GM19023 (cell line): Measurements from ENCODE around the gene CYP2C8.
"Not testable (repeated sequence)": the region's sequence is repeated elsewhere in the genome, so short reads cannot be mapped to it uniquely, and the experiment has no call there.

Source experiments
- ATAC-seq: cut with Tn5 transposase; IDR thresholded peaks from one replicate; pipeline ENCODE4 v1.9.1; 2021; ENCODE audit warnings: mild to moderate bottlenecking, moderate library complexity; ENCODE audit not compliant: unreplicated experiment

CYP2C8 gene

DNA sequence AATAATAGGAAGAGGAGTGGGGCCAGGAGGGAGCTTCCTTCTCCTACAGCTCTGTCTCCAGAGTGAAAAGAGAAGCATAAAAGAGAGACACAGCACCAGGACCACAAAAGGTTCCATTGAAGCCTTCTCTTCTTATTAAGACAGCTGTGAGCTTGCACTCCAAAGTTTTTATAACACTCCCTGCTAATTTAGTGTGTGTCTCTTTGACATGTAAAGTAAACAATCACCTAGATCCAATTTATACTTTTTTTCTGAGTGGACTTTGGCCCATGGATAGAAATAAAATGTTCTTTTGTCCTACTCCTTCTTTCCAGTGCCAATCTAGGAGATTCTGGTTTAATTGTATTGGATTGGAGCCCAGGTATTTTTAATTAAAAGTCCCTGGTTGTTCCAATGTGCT, at the start of gene CYP2C8:
TSS of gene CYP2C8 (minus strand) at position 212 of the 400 bp plus-strand sequence. CDS start at position 117, 95 bp downstream.
- no peak for ATAC-seq

DNA sequence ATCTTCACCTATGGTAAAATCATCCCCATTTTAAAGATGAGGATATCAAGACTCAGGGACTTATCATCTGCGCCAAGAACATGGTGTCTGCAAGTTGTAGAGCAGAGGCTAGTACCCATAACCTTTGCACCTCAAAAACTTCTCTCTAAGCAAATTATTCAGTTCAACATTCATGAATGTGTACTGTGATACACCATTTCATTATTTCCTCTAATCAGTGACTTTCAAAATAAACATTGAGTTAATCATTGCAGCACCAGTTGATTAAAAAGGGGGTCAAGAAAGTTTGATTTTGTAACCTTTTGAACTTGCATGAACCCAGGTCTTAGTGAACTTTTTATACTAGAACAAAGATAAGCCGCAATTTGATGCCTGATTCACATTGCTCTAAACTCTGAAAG, 47.6 kb upstream of the CYP2C8 start:
- ATAC-seq: no peak

DNA sequence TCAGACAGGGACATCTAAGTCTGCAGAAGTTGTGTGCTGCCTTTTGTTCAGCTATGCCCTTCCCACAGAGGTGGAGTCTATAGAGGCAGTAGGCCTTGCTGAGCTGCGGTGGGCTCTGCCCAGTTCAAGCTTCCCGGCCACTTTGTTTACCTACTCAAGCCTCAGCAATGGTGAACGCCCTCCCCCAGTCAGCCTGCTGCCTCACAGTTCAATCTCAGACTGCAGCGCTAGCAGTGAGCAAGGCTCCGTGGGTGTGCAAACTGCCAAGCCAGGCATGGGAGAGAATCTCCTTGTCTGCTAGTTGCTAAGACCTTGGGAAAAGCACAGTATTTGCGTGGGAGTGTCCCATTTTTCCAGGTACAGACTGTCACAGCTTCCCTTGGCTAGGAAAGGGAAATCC, 41.5 kb upstream of the CYP2C8 start:
- not testable (repeated sequence) for ATAC-seq

DNA sequence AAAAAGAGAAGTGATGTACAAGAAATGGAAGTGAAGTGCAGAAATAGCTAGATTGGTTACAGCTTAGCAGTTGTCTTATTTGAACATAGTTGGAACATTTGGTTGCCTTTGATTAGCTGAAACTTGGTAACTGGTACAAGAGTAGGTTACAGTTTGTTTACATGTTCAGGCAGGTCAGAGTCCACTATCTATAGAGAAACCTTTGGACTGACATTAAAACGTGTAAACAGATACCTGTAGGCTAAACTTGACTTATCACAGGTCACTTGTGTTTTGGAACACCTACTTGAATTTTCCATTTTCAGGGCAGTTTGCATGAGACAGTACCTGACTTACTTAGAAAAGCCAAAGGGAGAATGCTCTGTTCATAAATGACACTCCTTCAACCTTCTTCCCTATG, 28.5 kb upstream of the CYP2C8 start:
- ATAC-seq: no peak

DNA sequence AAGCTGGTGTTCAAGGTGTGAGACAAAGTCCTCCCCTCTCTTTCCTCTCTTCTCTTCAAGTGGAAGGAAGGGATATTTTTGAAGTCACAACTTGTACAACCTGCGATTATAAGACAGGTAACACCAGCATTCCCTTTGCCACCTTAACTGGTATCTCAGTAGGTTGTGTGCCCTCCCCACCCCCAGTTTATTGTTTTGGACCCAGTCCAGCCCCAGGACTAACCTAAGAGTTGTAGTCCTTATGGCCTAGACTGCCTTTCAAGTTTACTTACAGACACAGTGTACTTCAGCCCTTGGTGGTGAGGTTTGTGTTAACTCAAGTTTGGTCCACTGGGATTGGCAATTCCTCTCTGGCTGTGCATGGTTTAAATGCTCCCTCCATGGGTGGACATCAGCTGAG, 26.8 kb upstream of the CYP2C8 start:
- no peak for ATAC-seq

DNA sequence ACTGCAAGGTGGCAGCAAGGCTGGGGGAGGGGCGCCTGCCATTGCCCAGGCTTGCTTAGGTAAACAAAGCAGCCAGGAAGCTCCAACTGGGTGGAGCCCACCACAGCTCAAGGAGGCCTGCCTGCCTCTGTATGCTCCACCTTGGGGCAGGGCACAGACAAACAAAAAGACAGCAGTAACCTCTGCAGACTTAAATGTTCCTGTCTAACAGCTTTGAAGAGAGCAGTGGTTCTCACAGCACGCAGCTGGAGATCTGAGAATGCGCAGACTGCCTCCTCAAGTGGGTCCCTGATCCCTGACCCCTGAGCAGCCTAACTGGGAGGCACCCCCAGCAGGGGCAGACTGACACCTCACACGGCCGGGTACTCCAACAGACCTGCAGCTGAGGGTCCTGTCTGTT, 10.3 kb upstream of the CYP2C8 start:
- ATAC-seq: not testable (repeated sequence)

DNA sequence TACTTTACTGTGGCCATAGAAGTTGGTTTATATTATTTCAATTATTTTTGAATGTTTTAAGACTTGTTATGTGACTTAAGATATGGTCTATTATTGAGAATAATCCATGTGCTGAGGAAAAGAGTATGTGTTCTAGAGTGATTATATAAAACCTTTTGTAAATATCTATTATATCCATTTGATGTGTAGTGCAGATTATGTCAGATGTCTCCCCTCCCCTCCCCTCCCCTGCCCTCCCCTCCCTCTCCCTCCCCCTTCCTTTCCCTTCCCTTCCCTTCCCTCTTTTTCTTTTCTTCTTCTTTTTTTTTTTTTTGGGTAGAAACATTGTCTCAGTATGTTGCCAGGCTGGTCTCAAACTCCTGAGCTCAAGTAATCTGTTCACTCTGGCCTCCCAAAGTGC, 8.3 kb upstream of the CYP2C8 start:
- ATAC-seq: no peak

DNA sequence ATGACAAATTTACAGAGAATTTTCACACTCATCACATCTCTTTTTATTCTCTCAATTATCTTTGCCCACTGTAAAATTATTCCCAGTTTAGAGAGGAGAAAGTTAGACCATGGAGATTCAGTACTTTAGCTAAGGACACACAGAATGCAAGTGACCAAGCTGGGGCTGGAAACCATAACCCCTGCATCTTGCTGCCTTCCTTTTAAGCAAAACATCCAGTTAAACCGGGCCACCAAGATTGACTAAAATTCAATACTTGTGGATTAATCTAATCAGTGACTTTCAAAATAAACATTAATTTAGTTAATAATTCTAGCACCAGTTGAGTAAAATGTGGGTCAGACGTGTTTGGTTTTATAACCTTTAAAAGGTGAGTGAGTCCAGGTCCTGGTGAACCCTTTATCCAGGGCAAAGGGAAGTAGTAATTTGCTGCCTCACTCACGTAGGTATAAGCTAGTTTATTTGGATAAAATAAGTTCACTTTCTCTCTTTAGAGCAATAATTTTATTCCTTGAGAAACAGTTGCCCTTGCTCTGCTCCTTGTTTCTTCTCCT, 1.9 kb upstream of the CYP2C8 start:
- ATAC-seq: no peak

DNA sequence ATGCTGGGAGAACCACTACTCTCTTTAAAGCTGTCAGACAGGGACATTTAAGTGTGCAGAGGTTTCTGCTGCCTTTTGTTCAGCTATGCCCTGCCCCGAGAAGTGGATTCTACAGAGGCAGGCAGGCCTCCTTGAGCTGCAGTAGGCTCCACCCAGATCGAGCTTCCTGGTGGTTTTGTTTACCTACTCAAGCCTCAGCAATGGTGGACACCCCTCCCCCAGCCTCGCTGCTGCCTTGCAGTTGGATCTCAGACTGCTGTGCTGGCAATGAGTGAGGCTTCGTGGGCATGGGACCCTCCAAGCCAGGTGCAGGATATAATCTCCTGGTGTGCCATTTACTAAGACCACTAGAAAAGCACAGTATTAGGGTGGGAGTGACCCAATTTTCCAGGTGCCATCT, 5.2 kb downstream of the CYP2C8 start:
- ATAC-seq: not testable (repeated sequence)

DNA sequence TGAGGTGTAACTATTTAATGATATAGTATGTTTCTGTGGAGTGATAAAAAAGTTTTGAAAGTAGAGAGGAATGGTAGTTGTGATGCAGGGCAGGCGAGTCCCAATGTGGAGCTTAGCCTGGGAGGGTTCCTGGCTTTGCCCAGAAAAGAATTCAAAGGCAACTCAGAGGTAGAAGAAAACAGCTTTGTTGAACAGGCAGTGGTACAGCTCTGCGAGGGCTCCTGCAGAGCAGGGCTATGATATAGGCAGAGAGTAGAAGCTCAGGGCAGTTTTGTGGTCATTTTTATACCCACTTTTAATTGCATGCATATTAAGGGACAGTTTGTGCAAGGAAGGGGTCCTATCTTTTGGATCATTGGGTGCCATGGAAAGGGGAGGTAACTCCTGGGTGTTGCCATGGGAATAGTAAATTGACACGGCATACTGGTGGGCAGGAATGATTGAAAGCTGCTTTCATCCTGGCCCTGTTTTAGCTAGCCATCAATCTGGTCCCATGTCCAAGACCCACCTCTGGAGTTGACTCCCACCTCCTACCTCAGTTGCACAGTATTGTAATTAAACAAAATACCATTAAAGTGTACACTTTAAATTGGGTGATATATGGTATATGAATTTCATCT, 12.4 kb downstream of the CYP2C8 start:
- ATAC-seq: no peak

DNA sequence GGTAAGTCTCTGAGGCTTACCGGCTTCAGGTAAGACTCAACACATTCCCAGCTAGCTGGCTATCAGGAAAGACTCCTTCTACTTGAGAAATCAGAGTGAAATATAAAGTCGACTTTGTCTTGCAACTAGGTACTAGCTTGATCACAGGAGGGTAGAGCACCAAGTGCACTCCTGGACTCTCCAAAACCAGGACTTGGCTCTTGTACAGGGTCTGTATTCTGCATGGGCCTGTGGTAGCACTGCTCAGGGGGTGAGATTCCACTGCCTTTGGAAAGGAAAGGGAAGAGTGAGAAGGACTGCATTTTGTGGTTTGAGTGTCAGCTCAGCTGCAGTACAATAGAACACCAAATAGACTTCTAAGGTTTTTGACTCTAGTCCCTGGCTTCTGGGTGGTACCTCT, 19.4 kb downstream of the CYP2C8 start:
- ATAC-seq: no peak

DNA sequence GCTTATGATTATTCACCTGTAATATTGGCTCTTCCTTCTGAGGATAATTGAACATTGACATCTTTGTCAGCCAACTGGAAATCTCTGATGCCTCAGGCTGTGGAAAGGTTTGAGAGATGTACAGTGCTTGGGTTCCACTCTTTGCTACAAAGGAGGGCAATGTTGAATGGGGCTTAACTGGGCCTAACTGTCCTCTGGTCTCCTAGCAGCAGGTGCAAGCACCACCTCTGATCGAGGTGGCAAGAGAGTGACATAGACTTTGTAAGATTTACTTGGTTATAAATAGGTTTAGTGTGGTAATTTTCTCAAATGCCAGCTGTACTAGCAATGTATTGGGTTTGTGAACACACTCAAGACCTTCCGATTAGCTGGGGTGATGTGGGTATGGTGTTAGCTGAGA, 21.1 kb downstream of the CYP2C8 start:
- no peak for ATAC-seq

DNA sequence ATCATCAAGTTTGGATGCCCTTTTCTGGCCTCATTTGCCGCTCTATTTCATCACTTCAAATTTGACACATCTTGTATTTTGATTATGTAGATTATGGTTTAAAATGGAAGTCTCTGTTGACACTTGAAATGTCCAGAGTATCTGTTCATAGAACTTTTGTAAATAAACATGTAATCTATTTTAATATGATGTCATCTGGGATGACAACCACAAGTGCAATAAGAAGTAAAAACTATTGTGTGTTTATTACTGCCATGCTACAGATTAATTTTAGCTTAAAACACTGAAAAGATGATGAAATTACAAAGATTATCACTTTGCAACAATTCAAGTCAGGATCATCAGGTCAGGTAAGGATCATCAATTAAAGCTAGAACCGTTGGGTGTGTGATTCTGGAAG, 30.0 kb downstream of the CYP2C8 start:
- no peak for ATAC-seq

DNA sequence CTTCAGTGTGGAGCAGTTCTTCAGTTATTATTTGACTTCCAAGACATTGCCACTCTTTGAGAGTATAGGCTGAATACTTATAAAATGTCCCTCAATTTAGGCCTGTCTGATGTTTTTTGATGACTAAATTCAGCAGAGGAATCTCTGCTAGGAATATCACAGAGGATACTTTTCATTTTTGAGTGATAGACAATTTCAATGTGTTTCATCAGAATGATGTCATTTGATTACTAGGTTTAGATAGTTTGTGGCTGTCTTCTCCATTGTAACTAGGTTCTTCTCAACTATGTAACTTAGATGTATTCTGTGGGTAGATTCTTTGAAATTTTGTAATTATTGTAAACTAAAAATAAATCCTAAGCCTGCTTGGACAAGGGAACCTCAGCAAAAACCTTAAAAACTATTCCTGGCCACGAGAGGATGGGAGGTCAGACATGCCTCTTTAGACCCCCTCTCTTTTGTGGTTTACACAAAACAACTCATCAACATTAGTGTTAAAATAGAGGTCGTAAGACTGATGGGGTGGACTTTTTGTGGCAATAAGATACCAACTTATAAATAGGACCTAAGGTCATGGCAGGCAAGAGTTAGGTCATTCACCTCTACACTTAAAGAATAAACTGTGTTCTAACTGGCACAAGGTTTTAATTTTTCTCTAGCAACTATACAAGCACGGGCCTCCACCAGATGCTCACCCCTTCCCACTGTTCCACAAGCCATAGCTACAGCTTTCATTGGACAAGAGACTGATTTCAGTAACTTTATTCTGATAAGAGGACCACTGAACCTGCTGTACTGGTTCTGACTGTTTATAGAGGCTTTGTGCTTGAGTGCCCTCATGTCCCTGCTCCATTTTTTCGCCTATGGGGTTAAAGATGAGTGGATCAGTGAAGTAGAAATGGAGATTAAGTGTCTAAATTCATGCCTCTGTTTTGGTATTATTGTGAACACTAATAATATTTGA, 33.7 kb downstream of the CYP2C8 start:
- ATAC-seq: no peak

DNA sequence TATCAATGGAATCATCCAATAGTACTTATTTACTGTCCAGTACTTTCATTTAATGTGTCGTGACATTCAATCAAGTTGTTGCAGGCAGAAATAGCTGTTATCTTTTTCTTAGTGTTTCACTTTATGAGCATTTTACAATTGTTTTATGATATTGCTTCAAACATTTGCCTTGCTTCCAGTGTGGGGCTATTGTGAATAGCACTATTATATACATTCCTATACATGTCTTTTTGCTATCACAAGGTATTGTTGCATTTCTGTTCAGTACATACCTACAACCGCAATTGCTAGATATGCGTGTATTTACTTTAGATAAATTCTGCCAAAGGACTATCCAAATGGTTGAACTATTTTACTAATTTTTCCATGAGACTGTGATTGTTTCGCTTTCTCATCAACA, 34.9 kb downstream of the CYP2C8 start:
- no peak for ATAC-seq

DNA sequence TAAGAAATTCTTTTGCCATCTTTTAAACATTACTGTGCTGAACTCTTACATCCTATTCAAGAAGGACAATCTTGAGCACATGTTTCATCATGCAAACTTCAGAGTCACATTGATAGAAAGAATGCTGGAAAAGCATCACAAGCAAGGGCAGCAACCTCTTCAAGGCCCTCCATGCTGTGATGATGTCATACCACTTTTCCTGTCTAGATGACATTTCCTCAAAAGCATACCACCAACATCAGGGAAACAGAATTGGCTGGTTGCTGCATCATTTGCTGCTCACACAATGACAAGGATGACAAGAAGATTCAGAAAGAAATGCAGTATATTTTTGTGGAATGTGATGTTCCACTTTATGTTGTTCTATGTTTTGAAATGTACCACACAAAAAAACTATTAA, 37.6 kb downstream of the CYP2C8 start:
- ATAC-seq: no peak

DNA sequence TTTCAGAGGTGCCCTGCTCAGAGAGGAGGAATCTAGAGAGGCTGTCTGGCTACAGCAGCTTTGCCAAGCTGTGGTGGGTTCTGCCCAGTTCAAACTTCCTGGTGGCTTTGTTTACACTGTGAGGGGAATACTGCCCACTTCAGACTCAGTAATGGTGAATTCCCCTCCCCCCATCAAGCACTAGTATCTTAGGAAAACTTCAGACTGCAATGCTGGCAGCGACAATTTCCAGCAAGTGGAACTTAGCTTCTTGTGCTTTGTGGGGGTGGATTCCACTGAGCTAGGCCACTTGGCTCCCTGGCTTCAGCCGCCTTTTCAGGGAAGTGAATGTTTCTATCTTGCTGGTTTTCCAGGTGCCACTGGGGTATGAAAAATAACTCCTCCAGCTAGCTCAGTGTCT, 42.8 kb downstream of the CYP2C8 start:
- no peak for ATAC-seq

DNA sequence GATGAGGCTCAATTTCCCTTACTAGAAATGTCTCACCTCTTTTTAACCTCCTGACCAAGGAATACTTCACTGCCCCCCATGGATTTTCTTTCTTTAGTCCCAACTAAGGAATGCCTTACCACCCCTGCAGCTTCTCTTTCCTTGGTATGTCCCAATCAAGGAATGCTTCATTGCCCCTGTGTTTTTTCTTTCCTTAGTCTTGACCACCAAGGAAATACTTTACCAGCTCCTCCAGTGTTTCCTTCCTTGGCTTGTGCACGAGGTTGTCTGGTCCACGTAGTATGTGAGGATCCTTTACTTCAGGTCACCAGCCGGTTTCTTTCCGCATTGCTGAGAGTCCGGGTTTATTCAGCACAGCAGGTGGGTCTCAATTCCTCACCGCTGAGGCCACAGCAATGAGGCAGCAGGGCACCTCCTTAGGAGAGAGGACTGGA, 71.5 kb downstream of the CYP2C8 start:
- ATAC-seq: no peak

DNA sequence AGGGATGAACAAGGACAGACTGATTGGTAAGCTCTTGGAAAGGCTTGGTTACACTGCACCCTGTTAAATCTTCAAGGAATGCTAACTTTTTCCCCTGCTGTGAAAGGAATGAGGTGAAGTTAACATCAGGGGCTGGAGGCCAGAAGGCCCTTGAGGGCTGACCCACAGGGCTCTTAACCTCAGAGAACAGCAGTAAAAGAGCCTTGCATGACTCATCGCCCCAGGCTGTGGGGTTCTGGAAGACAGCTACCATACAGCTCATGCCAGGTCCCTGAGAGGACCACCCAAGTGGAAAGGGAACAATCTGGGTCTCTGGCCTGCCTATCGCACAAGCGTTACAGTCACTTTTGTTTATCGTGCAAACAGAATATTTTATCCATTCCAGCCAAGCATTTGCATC, 76.5 kb downstream of the CYP2C8 start:
- ATAC-seq: no peak

DNA sequence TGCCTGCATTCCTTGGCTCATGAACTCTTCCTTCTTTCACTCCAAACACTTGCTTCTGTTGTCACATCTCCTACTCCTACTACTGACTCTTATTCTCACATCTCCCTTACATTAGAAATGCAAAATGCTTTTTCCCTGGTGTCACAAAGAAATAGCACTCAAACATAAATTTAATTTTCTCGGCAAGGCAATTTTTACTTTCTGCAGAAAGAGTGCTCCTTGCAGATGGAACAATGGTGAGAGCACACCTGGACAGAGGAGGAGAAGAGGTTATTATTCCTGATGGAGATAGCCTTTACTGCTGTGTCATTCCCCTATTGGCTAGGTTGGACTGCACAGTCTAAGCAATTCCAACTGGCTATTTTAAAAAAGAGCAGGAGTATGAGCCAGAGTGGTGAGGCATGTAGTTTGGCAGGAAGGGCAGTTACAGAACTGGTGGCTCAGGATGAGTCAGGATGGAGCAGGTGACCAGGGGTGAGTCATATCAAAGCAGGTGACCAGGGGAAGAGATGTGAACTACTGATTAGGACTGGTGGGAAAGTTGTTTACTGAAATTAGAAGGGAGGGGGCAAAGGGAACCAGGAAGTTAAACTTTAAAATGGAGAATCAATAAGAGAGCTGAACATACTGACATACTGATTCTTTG, 77.9 kb downstream of the CYP2C8 start:
- no peak for ATAC-seq

DNA sequence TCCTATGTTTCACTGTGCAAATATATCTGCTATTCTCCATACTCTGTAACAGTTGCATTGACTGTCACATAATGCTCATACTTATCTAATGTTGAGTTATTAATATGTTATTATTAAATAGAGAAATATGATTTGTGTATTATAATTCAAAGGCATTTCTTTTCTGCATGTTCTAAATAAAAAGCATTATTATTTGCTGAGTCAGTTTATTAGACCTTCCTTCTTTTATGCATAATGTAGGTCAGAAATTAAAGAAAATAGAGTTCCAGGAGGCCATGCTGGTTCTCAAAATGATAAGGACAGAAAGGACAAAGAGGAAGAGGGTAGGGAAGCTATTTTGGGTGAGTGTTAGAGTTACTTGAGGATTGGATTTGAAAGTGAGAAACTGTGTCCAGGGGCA, 80.1 kb downstream of the CYP2C8 start:
- no peak for ATAC-seq
